Small intestine (tissue), 7 donors: Measurements from ENCODE around the gene PDGFA. TPM values are rescaled to one million over a fixed set of nuclear protein-coding genes. Genes with fewer than 3 reads are reported as not detected.

Source experiments
- DNase-seq, 2 donors: peaks; one replicate each; pipeline versions ENCODE4 v3.0.0 to v3.0.0-alpha.2; 2013
- FAIRE-seq: peaks from 2 replicates; lab custom pipeline; 2012; peaks lifted over from hg19 to GRCh38; lab: Jason Lieb, UNC
- H3K27ac ChIP-seq, 3 donors: one replicate each; pipeline ENCODE4 v1.5.1; 2013; ENCODE audit warnings: low read length in 2 of 3, mild to moderate bottlenecking in 2 of 3, control low read depth in 1 of 3, inconsistent platforms in 1 of 3, low read depth in 1 of 3, moderate library complexity in 1 of 3
- H3K27me3 ChIP-seq, 3 donors: one replicate each; pipeline ENCODE4 v1.6.1; 2013; ENCODE audit warnings: low read length in 3 of 3, inconsistent platforms in 1 of 3; ENCODE audit not compliant: control insufficient read depth in 3 of 3, insufficient read depth in 3 of 3
- H3K36me3 ChIP-seq, 3 donors: one replicate each; pipeline ENCODE4 v1.6.1; 2013; ENCODE audit warnings: low read length in 3 of 3, inconsistent platforms in 1 of 3, low read depth in 1 of 3, mild to moderate bottlenecking in 1 of 3, moderate library complexity in 1 of 3; ENCODE audit not compliant: control insufficient read depth in 3 of 3, insufficient read depth in 2 of 3
- H3K4me1 ChIP-seq, 3 donors: one replicate each; pipeline ENCODE4 v1.6.1; 2013; ENCODE audit warnings: low read length in 2 of 3, inconsistent platforms in 1 of 3, low read depth in 1 of 3, mild to moderate bottlenecking in 1 of 3, moderate library complexity in 1 of 3; ENCODE audit not compliant: control insufficient read depth in 3 of 3, insufficient read depth in 2 of 3
- H3K4me3 ChIP-seq, 3 donors: one replicate each; pipeline ENCODE4 v1.5.1; 2013; ENCODE audit warnings: low read length in 3 of 3, control low read depth in 1 of 3, inconsistent platforms in 1 of 3, low read depth in 1 of 3, mild to moderate bottlenecking in 1 of 3, moderate library complexity in 1 of 3
- H3K9me3 ChIP-seq, 2 donors: one replicate each; pipeline ENCODE4 v1.6.1; 2013; ENCODE audit warnings: low read depth in 1 of 2, low read length in 1 of 2; ENCODE audit not compliant: control insufficient read depth in 2 of 2, insufficient read depth in 1 of 2
- WGBS, 3 donors: extraction: QIAGEN DNeasy Blood & Tissue Kit; methylation state at CpG; one replicate each; pipeline ENCODE4 v1.1.7; 2013; 5-methylcytosine and 5-hydroxymethylcytosine counted together
- polyA plus RNA-seq, 4 donors: library from polyadenylated mRNA; stranded (reverse) in 3 of 4; unstranded in 1 of 4; fragments of 200-250 nt in 3 of 4; fragments of 120-200 nt in 1 of 4; gene quantifications; one replicate each; pipeline versions ENCODE4 v1.2.1 to v1.2.3, GENCODE V29; 2013
- donor health status: healthy with polysubstance abuse.
- donor health status: control.
- donor health status: control.
- donor health status: Bipolar disorder and iron deficiency.
- donor health status: healthy.

PDGFA gene
- polyA plus RNA-seq, 4 donors: 17.4 to 107 (median 32.4) TPM

DNA sequence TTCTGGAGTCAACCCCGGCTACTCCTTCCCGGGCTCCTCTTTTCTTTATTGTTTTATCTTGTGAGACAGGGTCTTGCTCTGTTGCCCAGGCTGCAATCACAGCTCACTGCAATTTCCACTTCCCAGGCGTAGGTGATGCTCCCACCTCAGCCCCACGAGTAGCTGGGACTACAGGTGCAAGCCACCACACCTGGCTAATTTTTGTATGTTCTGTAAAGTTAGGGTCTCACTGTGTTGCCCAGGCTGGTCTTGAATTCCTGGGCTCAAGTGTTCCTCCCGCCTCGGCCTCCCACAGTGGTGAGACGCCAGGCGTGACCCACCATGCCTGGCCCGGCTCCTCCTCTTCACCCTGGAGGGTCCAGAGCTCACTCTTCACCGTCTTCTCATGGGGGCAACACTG lies 15.3 kb upstream of the PDGFA start:
- 84 to 99% (median 91%) methylated on average over 10 of the region's 10 CpGs for WGBS, 3 donors
- H3K4me3 ChIP-seq: no peak overlapping the region
- H3K27me3 ChIP-seq: no peaks in the 10 kb centered on the region
- DNase-seq (no peak), FAIRE-seq (no peak)
- H3K9me3 ChIP-seq: peaks cover 0 to 12% of the 10 kb centered on the region in 2 donors
- H3K27ac ChIP-seq: no peak overlapping the region
- peaks cover 0 to 3% (median 0%) of the 10 kb centered on the region in 3 donors for H3K36me3 ChIP-seq
- peaks cover 8 to 26% (median 9%) of the 10 kb centered on the region in 3 donors for H3K4me1 ChIP-seq

GRCh38 chr7:534075-534474 lies 14.4 kb upstream of the PDGFA start:
- 92 to 96% (median 93%) methylated on average over 8 of the region's 8 CpGs for WGBS, 3 donors
- no peaks in the 10 kb centered on the region for H3K27me3 ChIP-seq

GRCh38 chr7:533266-533665 lies 13.6 kb upstream of the PDGFA start:
- peaks cover 0 to 3% (median 0%) of the 10 kb centered on the region in 3 donors for H3K36me3 ChIP-seq
- peaks cover 0 to 10% (median 3%) of the 10 kb centered on the region in 3 donors for H3K4me1 ChIP-seq
- H3K27ac ChIP-seq: no peak overlapping the region
- FAIRE-seq (no peak), DNase-seq (no peak)
- H3K27me3 ChIP-seq: no peaks in the 10 kb centered on the region
- no peak overlapping the region for H3K4me3 ChIP-seq
- peaks cover 0 to 12% of the 10 kb centered on the region in 2 donors for H3K9me3 ChIP-seq
- 70 to 78% (median 75%) methylated on average over 16 to 17 of the region's 17 CpGs for WGBS, 3 donors

More at GRCh38 chr7:534075-534474, 14.4 kb upstream of the PDGFA start:
- DNase-seq: no peak
- Histone ChIP-seq H3K4me1 (peaks cover 5 to 18% (median 9%) of the 10 kb centered on the region in 3 donors), H3K9me3 (peaks cover 0 to 12% of the 10 kb centered on the region in 2 donors), H3K4me3 (no peak overlapping the region), H3K27ac (no peak overlapping the region), H3K36me3 (peaks cover 0 to 3% (median 0%) of the 10 kb centered on the region in 3 donors)
- no peak for FAIRE-seq

- 80 to 84% (median 81%) methylated on average over 14 to 15 of the region's 15 CpGs for WGBS, 3 donors
- Histone ChIP-seq H3K36me3 (peaks cover 0 to 3% (median 0%) of the 10 kb centered on the region in 3 donors), H3K4me1 (peaks cover 0 to 4% (median 0%) of the 10 kb centered on the region in 3 donors), H3K9me3 (peaks cover 0 to 12% of the 10 kb centered on the region in 2 donors), H3K27ac (no peak overlapping the region), H3K27me3 (no peaks in the 10 kb centered on the region), H3K4me3 (no peak overlapping the region)
- DNase-seq: no peak
- no peak for FAIRE-seq
Observed at GRCh38 chr7:532379-533143, 12.9 kb upstream of the PDGFA start.

DNA sequence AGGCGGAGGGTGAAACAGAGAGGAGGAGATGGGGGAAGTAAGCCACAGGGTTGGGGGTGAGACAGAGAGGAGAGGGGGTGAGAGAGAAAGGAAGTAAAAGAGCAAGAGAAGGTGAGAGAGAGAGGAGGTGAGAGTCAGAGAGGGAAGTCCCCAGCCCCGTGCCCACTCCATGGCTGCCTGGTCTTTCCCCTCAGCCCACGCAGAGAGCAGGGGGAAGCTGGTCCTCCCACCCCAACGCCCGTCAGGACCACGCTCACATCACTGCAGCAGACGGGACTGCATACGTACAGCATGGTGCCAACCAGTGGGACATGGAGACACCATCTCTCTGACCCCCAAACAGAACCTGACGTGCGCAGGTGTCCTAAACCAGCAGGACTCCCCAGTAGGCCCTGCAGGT lies 12.1 kb upstream of the PDGFA start:
- H3K4me3 ChIP-seq: no peak overlapping the region
- no peak for DNase-seq
- no peaks in the 10 kb centered on the region for H3K27me3 ChIP-seq
- WGBS, 3 donors: 78 to 93% (median 82%) methylated on average over 9 to 10 of the region's 10 CpGs
- no peaks in the 10 kb centered on the region for H3K4me1 ChIP-seq
- no peak overlapping the region for H3K27ac ChIP-seq
- peaks cover 0 to 13% of the 10 kb centered on the region in 2 donors for H3K9me3 ChIP-seq
- no peak for FAIRE-seq
- H3K36me3 ChIP-seq: no peaks in the 10 kb centered on the region

DNA sequence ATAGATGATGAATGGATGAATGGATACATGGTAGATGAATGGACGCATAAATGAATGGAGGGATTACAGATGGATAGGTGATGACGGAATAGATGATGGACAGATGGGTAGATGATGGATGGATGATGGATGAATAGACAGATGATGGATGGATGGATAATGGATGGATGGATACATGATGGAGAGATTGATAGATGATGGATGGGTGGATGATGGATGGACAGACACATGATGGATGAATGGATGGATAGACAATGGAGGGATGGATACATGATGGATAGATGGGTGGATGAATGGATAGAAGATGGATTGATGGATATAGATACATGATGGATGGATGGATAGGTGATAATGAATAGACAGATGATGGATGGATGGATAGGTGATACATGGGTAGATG lies 8.8 kb upstream of the PDGFA start:
- H3K27me3 ChIP-seq: peaks cover 0 to 1% (median 0%) of the 10 kb centered on the region in 3 donors
- no peak for FAIRE-seq
- WGBS, 3 donors: 93 to 97% (median 96%) methylated on average over 2 of the region's 2 CpGs
- DNase-seq: no peak
- no peak overlapping the region for H3K27ac ChIP-seq
- H3K4me1 ChIP-seq: peaks cover 0 to 6% (median 0%) of the 10 kb centered on the region in 3 donors
- peaks cover 0 to 6% of the 10 kb centered on the region in 2 donors for H3K9me3 ChIP-seq
- peaks cover 0 to 11% (median 0%) of the 10 kb centered on the region in 3 donors for H3K36me3 ChIP-seq
- H3K4me3 ChIP-seq: no peak overlapping the region

GRCh38 chr7:527723-528122 lies 8.1 kb upstream of the PDGFA start:
- H3K36me3 ChIP-seq: peaks cover 0 to 11% (median 0%) of the 10 kb centered on the region in 3 donors
- H3K4me3 ChIP-seq: no peak overlapping the region
- no peak for FAIRE-seq
- H3K27ac ChIP-seq: no peak overlapping the region
- peaks cover 0 to 6% of the 10 kb centered on the region in 2 donors for H3K9me3 ChIP-seq
- 69 to 86% (median 73%) methylated on average over 4 of the region's 4 CpGs for WGBS, 3 donors
- peaks cover 0 to 14% (median 0%) of the 10 kb centered on the region in 3 donors for H3K4me1 ChIP-seq
- DNase-seq: no peak
- peaks cover 0 to 8% (median 4%) of the 10 kb centered on the region in 3 donors for H3K27me3 ChIP-seq

DNA sequence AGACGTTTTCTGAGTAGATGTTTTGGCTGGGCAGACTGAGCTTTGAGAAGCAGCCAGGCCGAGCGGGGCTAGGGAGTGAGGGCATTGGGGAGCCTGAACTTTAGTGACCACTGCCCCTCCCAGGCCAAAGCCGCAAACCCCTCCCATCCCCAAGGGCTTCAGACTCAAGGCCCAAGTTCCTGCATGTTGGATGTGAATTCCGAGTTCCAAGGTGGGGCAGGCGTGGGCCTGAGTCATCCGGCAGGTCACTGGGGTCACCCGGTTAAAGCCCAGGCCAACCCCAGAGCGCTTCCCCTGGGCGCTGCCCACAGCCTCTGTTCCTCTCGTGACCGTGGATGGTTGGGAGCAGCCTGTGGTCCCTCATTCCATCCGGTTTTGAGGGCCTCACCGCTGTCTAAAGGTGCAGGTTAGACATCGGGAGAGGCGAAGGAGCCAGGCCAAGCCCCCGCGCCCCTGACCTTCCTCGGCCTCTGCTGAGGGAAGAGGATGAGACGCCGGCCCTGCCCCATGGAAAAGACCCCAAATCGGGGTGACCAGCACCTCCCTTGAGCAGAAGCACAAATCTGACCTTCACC lies 6.9 kb upstream of the PDGFA start:
- FAIRE-seq: no peak
- WGBS, 3 donors: 74 to 82% (median 76%) methylated on average over 22 of the region's 22 CpGs

More for the DNA sequence above, 6.9 kb upstream of the PDGFA start:
- H3K4me1 ChIP-seq: peaks cover 0 to 21% (median 0%) of the 10 kb centered on the region in 3 donors
- peaks cover 0 to 11% (median 0%) of the 10 kb centered on the region in 3 donors for H3K36me3 ChIP-seq
- no peak overlapping the region for H3K4me3 ChIP-seq
- H3K27ac ChIP-seq: no peak overlapping the region
- DNase-seq: no peak
- H3K27me3 ChIP-seq: peaks cover 0 to 12% (median 4%) of the 10 kb centered on the region in 3 donors
- peaks cover 0 to 6% of the 10 kb centered on the region in 2 donors for H3K9me3 ChIP-seq
